GM12865 (cell line): ENCODE measurements around the gene ZNF107.
"Not testable (repeated sequence)": the region's sequence is repeated elsewhere in the genome, so short reads cannot be mapped to it uniquely, and the experiment has no call there.

Experiments
- DNase-seq: peaks from one replicate; pipeline ENCODE4 v3.0.0; 2010; ENCODE audit warnings: low read depth
- H3K4me3 ChIP-seq: 2 replicates; pipeline ENCODE4 v1.5.1; 2011; ENCODE audit warnings: mild to moderate bottlenecking, low read depth, low read length, control low read depth
- TF ChIP-seq, protein P1 (sequence below): IDR thresholded peaks from 2 replicates; pipeline ENCODE4 v1.5.1; 2011; ENCODE audit warnings: low read length, control low read depth, low read depth, inconsistent platforms; ENCODE audit not compliant: insufficient read depth; ENCODE audit errors: missing control alignments

ZNF107 gene

DNA sequence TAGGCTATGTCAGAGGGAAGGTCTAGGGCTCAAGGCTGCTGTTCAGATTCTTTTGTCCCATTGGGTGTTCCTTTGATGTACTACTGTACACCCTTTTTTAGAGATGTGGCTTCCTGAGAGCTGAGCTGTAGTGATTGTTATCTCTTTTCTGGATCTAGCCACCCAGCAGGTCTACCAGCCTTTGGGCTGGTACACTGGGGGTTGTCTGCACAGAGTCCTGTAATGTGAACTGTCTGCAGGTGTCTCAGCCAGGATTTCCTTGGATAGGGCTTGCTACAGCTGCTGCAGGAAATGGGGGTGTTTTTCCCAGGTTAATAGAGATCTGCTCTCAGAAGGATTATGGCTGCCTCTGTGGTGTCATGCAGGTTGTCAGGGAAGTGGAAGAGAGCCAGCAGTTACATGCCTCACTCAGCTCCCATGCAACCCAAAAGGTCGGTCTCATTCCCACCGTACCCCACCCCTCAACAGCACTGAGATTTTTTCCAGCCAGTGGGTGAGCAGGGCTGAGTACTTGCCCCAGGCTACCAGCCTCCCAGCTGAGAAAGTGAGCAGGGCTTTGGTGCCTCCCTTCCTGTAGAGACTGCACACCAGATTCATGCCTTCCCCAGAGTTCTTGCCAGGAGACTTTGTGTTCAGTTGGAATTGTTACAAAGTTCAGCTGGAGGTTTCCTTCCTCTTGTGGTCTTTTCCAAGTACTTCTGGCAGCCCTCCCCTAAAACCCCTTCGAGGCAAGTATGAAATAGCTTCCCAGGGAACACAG is 63.3 kb downstream of the ZNF107 start:
- no peak for DNase-seq
- TF ChIP-seq, protein P1, sequence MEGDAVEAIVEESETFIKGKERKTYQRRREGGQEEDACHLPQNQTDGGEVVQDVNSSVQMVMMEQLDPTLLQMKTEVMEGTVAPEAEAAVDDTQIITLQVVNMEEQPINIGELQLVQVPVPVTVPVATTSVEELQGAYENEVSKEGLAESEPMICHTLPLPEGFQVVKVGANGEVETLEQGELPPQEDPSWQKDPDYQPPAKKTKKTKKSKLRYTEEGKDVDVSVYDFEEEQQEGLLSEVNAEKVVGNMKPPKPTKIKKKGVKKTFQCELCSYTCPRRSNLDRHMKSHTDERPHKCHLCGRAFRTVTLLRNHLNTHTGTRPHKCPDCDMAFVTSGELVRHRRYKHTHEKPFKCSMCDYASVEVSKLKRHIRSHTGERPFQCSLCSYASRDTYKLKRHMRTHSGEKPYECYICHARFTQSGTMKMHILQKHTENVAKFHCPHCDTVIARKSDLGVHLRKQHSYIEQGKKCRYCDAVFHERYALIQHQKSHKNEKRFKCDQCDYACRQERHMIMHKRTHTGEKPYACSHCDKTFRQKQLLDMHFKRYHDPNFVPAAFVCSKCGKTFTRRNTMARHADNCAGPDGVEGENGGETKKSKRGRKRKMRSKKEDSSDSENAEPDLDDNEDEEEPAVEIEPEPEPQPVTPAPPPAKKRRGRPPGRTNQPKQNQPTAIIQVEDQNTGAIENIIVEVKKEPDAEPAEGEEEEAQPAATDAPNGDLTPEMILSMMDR: no peak
- no peak overlapping the region for H3K4me3 ChIP-seq

DNA sequence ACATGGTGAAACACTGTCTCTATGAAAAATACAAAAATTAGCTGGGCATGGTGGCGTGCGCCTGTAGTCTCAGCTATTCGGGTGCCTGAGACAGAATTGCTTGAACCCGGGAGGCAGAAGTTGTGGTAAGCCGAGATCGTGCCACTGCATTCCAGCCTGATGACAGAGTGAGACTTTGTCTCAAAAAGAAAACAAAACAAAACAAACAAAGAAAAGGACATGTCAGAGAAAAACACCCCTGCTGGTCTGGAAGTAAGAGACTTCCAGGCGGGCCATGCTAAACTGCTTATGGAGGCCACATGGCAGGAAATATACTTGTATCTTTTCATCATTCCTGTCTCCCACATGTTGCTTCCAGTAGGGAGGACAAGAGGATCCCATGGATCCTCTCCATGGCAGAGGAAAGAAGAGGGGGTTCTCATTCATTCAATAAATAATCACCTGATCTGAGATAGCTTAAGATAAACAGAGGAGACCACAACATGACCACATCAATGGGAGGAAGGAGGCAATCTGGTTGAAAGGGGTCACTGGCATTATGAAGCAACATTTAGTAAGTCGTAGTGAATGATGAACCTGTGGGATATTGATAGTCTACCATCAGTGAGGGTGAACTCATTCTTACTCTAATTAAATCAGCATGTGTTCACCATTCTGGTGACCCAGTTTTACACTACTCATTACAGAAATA is 67.8 kb downstream of the ZNF107 start:
- TF ChIP-seq, protein P1: no peak
- no peak for DNase-seq
- no peak overlapping the region for H3K4me3 ChIP-seq

DNA sequence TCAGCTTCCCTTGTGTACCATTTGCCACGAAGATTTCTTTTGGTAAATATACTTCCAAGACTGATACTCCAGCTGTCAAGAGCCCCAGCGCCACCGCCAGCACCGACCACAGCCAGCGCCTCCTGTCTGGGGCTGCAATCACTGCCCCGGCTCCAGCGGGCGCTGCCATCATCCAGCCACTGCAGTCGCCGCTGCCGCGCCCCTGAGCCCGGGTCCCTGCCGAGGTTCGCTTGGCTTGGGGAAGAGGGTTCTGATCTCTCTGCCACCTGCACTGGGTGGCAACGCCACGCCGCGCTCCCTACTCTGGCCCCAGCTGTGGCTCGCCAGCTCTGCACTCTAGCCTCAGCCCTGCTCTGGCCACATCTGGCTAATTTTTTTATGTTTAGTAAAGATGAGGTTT is 70.6 kb downstream of the ZNF107 start:
- no peak overlapping the region for H3K4me3 ChIP-seq
- TF ChIP-seq, protein P1: no peak
- no peak for DNase-seq

DNA sequence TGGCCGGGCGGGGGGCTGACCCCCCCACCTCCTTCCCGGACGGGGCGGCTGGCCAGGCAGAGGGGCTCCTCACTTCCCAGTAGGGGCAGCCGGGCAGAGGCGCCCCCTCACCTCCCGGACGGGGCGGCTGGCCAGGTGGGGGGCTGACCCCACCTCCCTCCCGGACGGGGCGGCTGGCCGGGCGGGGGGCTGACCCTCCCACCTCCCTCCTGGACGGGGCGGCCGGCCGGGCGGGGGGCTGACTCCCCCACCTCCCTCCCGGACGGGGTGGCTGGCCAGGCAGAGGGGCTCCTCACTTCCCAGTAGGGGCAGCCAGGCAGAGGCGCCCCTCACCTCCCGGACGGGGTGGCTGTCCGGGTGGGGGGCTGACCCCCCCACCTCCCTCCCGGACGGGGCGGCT is 72.5 kb downstream of the ZNF107 start:
- not testable (repeated sequence) for H3K4me3 ChIP-seq, DNase-seq

DNA sequence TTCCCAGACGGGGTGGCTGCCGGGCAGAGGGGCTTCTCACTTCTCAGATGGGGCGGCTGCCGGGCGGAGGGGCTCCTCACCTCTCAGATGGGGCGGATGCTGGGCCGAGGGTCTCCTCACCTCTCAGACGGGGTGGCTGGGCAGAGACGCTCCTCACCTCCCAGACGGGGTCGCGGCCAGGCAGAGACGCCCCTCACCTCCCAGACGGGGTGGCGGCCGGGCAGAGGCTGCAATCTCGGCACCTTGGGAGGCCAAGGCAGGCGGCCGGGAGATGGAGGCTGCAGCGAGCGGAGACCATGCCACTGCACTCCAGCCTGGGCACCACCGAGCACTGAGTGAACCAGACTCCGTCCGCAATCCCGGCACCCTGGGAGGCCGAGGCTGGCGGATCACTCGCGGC is 73.0 kb downstream of the ZNF107 start:
- not testable (repeated sequence) for H3K4me3 ChIP-seq

DNA sequence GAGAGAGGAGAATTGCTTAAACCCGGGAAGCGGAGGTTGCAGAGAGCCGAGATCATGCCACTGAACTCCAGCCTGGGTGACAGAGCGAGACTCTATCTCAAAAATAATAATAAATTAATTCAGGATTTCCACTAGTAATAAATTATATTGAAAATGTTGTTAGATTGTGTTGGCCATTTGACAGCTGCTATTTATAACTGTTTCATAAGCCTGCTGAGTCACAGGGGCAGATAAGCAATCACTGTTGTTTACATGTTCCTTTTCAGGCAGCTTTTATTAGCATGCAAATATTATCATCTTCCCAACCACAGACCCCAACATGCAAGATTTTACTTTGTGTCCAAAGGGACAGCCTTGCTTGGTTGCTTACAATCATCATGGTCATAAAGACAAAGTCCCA is 78.7 kb downstream of the ZNF107 start:
- no peak for DNase-seq
- TF ChIP-seq, protein P1: no peak
- H3K4me3 ChIP-seq: no peak overlapping the region

More for the DNA sequence above, 73.0 kb downstream of the ZNF107 start:
- not testable (repeated sequence) for DNase-seq

DNA sequence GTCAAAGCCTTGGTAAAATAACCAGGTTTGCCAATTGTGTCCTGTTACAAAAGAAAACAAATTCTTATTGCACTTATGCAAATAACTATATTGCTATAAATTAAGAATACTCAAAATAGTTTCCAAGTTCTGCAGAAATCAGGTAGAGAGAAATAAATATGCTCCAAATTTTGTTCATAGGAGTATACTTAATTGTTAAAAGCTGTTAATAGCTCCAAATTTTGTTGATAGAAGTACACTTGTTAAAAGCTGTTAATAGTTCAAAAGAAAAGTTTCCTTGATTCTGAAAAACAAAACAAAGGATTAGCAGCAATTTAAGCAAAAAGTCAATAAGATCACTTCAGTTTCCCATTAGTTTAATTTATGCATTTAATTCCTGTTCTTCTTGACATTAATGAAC is 81.9 kb downstream of the ZNF107 start:
- no peak for DNase-seq
- H3K4me3 ChIP-seq: no peak overlapping the region
- TF ChIP-seq, protein P1: no peak

DNA sequence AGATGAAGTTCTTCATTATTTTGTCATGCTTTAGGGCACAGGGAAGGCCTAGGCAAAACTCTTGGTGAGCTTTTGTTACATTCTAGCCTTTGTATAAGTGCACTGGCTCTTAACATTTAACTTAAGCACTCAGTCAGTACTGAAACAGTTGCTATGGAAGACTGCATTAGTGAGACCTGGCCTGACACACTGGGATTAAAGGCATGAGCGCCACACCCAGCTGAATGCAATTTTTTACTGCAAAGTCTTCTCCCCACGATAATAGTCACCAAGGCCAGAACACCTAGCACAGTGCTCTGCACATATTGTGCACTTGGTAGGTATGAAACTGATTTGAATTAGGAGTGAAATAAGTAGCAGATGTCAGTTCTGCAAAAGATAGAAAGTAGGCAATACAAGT is 87.1 kb downstream of the ZNF107 start:
- H3K4me3 ChIP-seq: no peak overlapping the region
- TF ChIP-seq, protein P1: no peak
- no peak for DNase-seq
